Activated naive CD8-positive, alpha-beta T cell treated with anti-CD3 and anti-CD28 coated beads, Interleukin-2, amount 50 U/mL, for 24 hours (primary cell): ENCODE measurements around the gene AKR1B1.
"Not testable (repeated sequence)": the region's sequence is repeated elsewhere in the genome, so short reads cannot be mapped to it uniquely, and the experiment has no call there.

Experiments used
- ATAC-seq: fragments of 150-1000 bp; cut with Tn5 transposase; one replicate; pipeline ENCODE4 v1.10.0; 2021
- DNase-seq: peaks from one replicate; pipeline ENCODE4 v3.0.0; 2021
- H3K27ac Mint-ChIP-seq: one replicate; pipeline ENCODE4 v1.8.0; 2021; ENCODE audit warnings: mild to moderate bottlenecking, mixed read lengths
- H3K27me3 Mint-ChIP-seq: one replicate; pipeline ENCODE4 v1.8.0; 2021; ENCODE audit warnings: mixed read lengths
- H3K36me3 Mint-ChIP-seq: one replicate; pipeline ENCODE4 v1.8.0; 2021; ENCODE audit warnings: low read depth, mixed read lengths
- H3K4me1 Mint-ChIP-seq: one replicate; pipeline ENCODE4 v1.8.0; 2021; ENCODE audit warnings: mixed read lengths
- H3K4me3 Mint-ChIP-seq: one replicate; pipeline ENCODE4 v1.8.0; 2021; ENCODE audit warnings: mild to moderate bottlenecking, moderate library complexity, mixed read lengths
- H3K9me3 Mint-ChIP-seq: one replicate; pipeline ENCODE4 v1.8.0; 2021; ENCODE audit warnings: mixed read lengths

Gene AKR1B1

GRCh38 chr7:134458806-134459698, at the start of gene AKR1B1:
Gene AKR1B1, minus strand, starts transcription at chr7:134459100. Its CDS starts 38 bp downstream, at chr7:134459062.
- DNase-seq: peak; percentile 88

GRCh38 chr7:134505856-134506255, 47.0 kb upstream of the AKR1B1 start:
- DNase-seq (no peak), ATAC-seq (no peak)
- no peaks in the 10 kb centered on the region for H3K36me3 Mint-ChIP-seq
- H3K4me1 Mint-ChIP-seq: no peaks in the 10 kb centered on the region
- H3K4me3 Mint-ChIP-seq: no peak overlapping the region
- H3K27me3 Mint-ChIP-seq: peaks cover 2% of the 10 kb centered on the region
- no peaks in the 10 kb centered on the region for H3K9me3 Mint-ChIP-seq
- H3K27ac Mint-ChIP-seq: no peak overlapping the region

More at GRCh38 chr7:134458806-134459698, at the start of gene AKR1B1:
- Mint-ChIP-seq H3K9me3 (peaks cover 1% of the 10 kb centered on the region), H3K4me3 (peak within 1 kb of the TSS; percentile 84), H3K4me1 (peaks cover 45% of the 10 kb centered on the region), H3K27me3 (no peaks in the 10 kb centered on the region), H3K36me3 (peaks cover 4% of the 10 kb centered on the region), H3K27ac (peak within 1 kb of the TSS; percentile 79)
- ATAC-seq: peak; percentile 92

- Mint-ChIP-seq H3K9me3 (no peaks in the 10 kb centered on the region), H3K4me3 (no peak overlapping the region), H3K36me3 (no peaks in the 10 kb centered on the region), H3K27ac (no peak overlapping the region), H3K27me3 (peaks cover 4% of the 10 kb centered on the region), H3K4me1 (no peaks in the 10 kb centered on the region)
- ATAC-seq (no peak), DNase-seq (no peak)
Measured at GRCh38 chr7:134504660-134505164, 45.8 kb upstream of the AKR1B1 start.

- peaks cover 11% of the 10 kb centered on the region for H3K27me3 Mint-ChIP-seq
- H3K9me3 Mint-ChIP-seq: no peaks in the 10 kb centered on the region
- ATAC-seq (no peak), DNase-seq (no peak)
- no peak overlapping the region for H3K4me3 Mint-ChIP-seq
- no peak overlapping the region for H3K27ac Mint-ChIP-seq
- H3K4me1 Mint-ChIP-seq: no peaks in the 10 kb centered on the region
- H3K36me3 Mint-ChIP-seq: no peaks in the 10 kb centered on the region
Measured at GRCh38 chr7:134502463-134503371, 43.8 kb upstream of the AKR1B1 start.

- no peaks in the 10 kb centered on the region for H3K36me3 Mint-ChIP-seq
- H3K27me3 Mint-ChIP-seq: peaks cover 11% of the 10 kb centered on the region
- H3K27ac Mint-ChIP-seq: no peak overlapping the region
- H3K4me3 Mint-ChIP-seq: no peak overlapping the region
- no peaks in the 10 kb centered on the region for H3K9me3 Mint-ChIP-seq
- ATAC-seq: no peak
- DNase-seq: no peak
- H3K4me1 Mint-ChIP-seq: no peaks in the 10 kb centered on the region
Measured at GRCh38 chr7:134500982-134501381, 42.1 kb upstream of the AKR1B1 start.

- H3K9me3 Mint-ChIP-seq: no peaks in the 10 kb centered on the region
- no peaks in the 10 kb centered on the region for H3K36me3 Mint-ChIP-seq
- no peak for DNase-seq
- no peaks in the 10 kb centered on the region for H3K4me1 Mint-ChIP-seq
- peaks cover 11% of the 10 kb centered on the region for H3K27me3 Mint-ChIP-seq
- H3K27ac Mint-ChIP-seq: no peak overlapping the region
- no peak for ATAC-seq
- H3K4me3 Mint-ChIP-seq: no peak overlapping the region
Measured at GRCh38 chr7:134500406-134500805, 41.5 kb upstream of the AKR1B1 start.

GRCh38 chr7:134495546-134495945, 36.6 kb upstream of the AKR1B1 start:
- no peak overlapping the region for H3K27ac Mint-ChIP-seq
- H3K4me3 Mint-ChIP-seq: no peak overlapping the region
- H3K4me1 Mint-ChIP-seq: no peaks in the 10 kb centered on the region
- DNase-seq: no peak
- H3K36me3 Mint-ChIP-seq: no peaks in the 10 kb centered on the region
- H3K27me3 Mint-ChIP-seq: peaks cover 11% of the 10 kb centered on the region
- no peaks in the 10 kb centered on the region for H3K9me3 Mint-ChIP-seq
- ATAC-seq: no peak

GRCh38 chr7:134493091-134493490, 34.2 kb upstream of the AKR1B1 start:
- Mint-ChIP-seq H3K4me1 (no peaks in the 10 kb centered on the region), H3K36me3 (no peaks in the 10 kb centered on the region), H3K4me3 (no peak overlapping the region), H3K9me3 (no peaks in the 10 kb centered on the region), H3K27me3 (peaks cover 7% of the 10 kb centered on the region), H3K27ac (no peak overlapping the region)
- DNase-seq (no peak), ATAC-seq (no peak)

- not testable (repeated sequence) for H3K4me3 Mint-ChIP-seq, DNase-seq, H3K4me1 Mint-ChIP-seq, ATAC-seq, H3K9me3 Mint-ChIP-seq, H3K27ac Mint-ChIP-seq, H3K36me3 Mint-ChIP-seq
- peaks cover 20% of the 10 kb centered on the region for H3K27me3 Mint-ChIP-seq
Measured at GRCh38 chr7:134487721-134488120, 28.8 kb upstream of the AKR1B1 start.

- no peak for DNase-seq
Measured at GRCh38 chr7:134485203-134485602, 26.3 kb upstream of the AKR1B1 start.

GRCh38 chr7:134483296-134483695, 24.4 kb upstream of the AKR1B1 start:
- Mint-ChIP-seq H3K36me3 (no peaks in the 10 kb centered on the region), H3K27ac (no peak overlapping the region), H3K4me1 (no peaks in the 10 kb centered on the region), H3K9me3 (no peaks in the 10 kb centered on the region), H3K27me3 (peaks cover 19% of the 10 kb centered on the region), H3K4me3 (no peak overlapping the region)
- ATAC-seq (no peak), DNase-seq (no peak)

More at GRCh38 chr7:134485203-134485602, 26.3 kb upstream of the AKR1B1 start:
- Mint-ChIP-seq H3K4me3 (no peak overlapping the region), H3K4me1 (no peaks in the 10 kb centered on the region), H3K27ac (no peak overlapping the region), H3K9me3 (no peaks in the 10 kb centered on the region), H3K27me3 (peaks cover 22% of the 10 kb centered on the region), H3K36me3 (no peaks in the 10 kb centered on the region)
- ATAC-seq: no peak

GRCh38 chr7:134482858-134483257, 24.0 kb upstream of the AKR1B1 start:
- DNase-seq (no peak), ATAC-seq (no peak)
- Mint-ChIP-seq H3K27ac (no peak overlapping the region), H3K4me1 (no peaks in the 10 kb centered on the region), H3K9me3 (no peaks in the 10 kb centered on the region), H3K36me3 (no peaks in the 10 kb centered on the region), H3K27me3 (peaks cover 19% of the 10 kb centered on the region), H3K4me3 (no peak overlapping the region)

- H3K27ac Mint-ChIP-seq: no peak overlapping the region
- no peak overlapping the region for H3K4me3 Mint-ChIP-seq
Measured at GRCh38 chr7:134481167-134481566, 22.3 kb upstream of the AKR1B1 start.

GRCh38 chr7:134480730-134481129, 21.8 kb upstream of the AKR1B1 start:
- no peaks in the 10 kb centered on the region for H3K36me3 Mint-ChIP-seq

More at GRCh38 chr7:134481167-134481566, 22.3 kb upstream of the AKR1B1 start:
- no peak for DNase-seq
- Mint-ChIP-seq H3K4me1 (no peaks in the 10 kb centered on the region), H3K9me3 (no peaks in the 10 kb centered on the region), H3K36me3 (no peaks in the 10 kb centered on the region), H3K27me3 (peaks cover 13% of the 10 kb centered on the region)
- no peak for ATAC-seq

More at GRCh38 chr7:134480730-134481129, 21.8 kb upstream of the AKR1B1 start:
- peaks cover 10% of the 10 kb centered on the region for H3K27me3 Mint-ChIP-seq
- no peak for ATAC-seq
- no peak overlapping the region for H3K4me3 Mint-ChIP-seq
- no peak for DNase-seq
- no peaks in the 10 kb centered on the region for H3K4me1 Mint-ChIP-seq
- no peak overlapping the region for H3K27ac Mint-ChIP-seq
- H3K9me3 Mint-ChIP-seq: no peaks in the 10 kb centered on the region
